Fibroblast of mammary gland (primary cell): ENCODE measurements around the gene PRDM8.
A peak's percentile ranks its signal among the peaks of the same experiment; 100 is the strongest.

Source experiments
- DNase-seq: peaks from one replicate; pipeline ENCODE4 v3.0.0-alpha.2; 2010; ENCODE audit warnings: low read depth
- H3K4me3 ChIP-seq: 2 replicates; pipeline ENCODE4 v1.5.1; 2011; ENCODE audit warnings: low read depth, mild to moderate bottlenecking, low read length, moderate library complexity; ENCODE audit not compliant: control insufficient read depth
- CTCF ChIP-seq: conservative IDR thresholded peaks from 2 replicates; pipeline ENCODE4 v1.5.1; 2011; ENCODE audit warnings: low read depth, low read length, inconsistent platforms; ENCODE audit not compliant: control insufficient read depth, insufficient read depth

The PRDM8 gene

DNA sequence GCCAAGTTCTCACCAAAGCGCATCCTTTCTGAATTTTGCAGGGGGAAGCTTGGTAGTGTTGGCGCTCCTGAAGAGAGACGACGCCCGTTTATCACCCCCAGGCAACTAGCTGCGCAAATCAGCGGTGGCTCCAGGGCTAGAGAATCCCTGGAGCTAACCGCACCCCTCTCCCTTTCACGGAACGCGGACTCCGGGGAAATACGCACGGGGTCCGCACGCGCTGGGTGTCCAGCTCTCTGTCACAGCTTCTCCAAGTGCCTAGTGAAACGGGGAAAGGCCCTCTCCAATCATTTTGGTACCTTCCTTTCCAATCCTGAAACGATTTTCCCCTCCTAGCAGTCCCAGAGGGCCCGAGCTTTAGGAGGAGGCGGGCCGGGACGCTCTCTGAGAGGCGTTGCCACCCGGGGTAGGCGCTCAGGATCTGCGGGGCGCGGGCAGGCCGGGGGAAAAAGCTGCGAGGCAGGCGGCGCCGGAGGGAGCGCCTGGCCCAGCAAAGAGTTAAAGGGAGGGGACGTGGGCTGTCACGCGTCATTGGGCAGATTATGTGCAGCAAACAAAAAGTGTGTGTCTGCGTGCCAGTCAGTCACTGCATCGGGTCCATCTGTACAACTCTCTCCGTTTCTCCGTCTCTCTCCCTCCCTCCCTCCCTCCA lies at the start of gene PRDM8:
Gene PRDM8 (plus strand): TSS at position 582 of the 652 bp plus-strand sequence. CDS start 2,578 bp downstream, outside the sequence.
- TF ChIP-seq CTCF: no peak
- DNase-seq: no peak

DNA sequence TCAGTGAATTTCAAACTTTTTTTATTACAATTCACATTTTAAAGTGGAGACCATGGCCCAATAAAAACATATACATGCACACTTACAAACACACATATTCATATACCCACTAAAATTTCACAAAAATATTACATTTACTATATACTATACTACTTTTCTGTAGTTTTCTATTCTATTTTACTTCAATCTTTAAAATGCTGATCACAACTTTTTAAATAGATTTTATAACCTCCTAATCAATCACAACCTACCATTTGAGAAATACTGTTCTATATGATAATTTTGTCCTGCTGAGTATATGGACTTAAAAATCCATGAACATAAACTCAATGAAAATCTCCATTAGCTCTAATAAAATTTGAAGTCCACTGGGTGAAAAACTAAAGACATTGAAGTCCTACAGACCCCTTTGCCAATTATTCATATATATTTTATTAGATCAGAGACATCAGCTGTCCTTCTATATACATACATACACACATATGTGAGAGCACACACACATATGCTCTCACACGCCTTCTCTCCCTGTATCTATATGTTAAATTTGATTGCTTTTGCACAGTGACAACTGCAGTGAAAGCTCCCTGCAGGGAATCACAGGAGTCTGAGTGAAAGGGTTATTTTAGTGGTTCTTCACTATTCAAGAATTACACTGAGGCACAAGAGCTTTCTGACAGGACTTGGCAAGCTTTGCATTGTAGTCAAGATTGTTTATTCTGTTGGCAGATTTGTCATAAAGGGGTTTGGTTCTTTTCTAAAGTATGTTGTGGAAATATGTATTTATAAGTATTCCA lies 46.7 kb upstream of the PRDM8 start:
- no peak overlapping the region for H3K4me3 ChIP-seq
- no peak for TF ChIP-seq CTCF
- DNase-seq: no peak

More for the DNA sequence above, at the start of gene PRDM8:
- H3K4me3 ChIP-seq: no peak within 1 kb of the TSS

- no peak for TF ChIP-seq CTCF
- no peak overlapping the region for H3K4me3 ChIP-seq
- DNase-seq: no peak
Measured at GRCh38 chr4:80151981-80152380, 45.3 kb upstream of the PRDM8 start.

DNA sequence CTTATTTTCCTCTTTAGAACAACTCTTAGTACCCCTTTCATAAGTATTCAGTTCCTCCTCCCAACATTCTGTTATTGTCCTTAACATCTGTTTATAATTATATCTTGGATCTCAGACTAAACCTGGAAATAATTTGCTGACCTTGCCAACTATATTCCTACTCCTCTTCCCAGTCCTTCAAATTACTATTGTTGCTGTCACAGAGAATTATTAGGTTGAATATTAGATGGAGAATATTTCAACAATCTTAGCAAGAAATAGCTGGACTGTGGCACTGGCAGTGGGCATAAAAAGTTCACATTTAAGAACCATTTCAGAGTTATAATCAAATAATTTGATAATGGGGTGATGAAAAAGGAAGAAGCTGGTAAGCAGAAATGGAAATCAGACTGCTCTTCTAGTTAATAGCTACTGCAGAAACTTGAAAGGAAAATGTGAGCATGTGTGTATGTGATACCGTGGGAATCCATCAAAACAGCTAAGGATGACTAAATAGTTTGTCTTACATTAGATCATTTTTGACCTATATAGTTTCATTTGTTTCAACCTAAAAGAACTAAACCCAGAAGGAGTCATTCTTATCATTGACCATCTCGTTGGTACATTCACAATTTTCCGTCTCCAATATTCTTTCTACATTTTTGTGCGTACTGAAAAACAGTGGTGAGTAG lies 43.3 kb upstream of the PRDM8 start:
- H3K4me3 ChIP-seq: no peak overlapping the region
- no peak for TF ChIP-seq CTCF
- DNase-seq: peak; percentile 79

DNA sequence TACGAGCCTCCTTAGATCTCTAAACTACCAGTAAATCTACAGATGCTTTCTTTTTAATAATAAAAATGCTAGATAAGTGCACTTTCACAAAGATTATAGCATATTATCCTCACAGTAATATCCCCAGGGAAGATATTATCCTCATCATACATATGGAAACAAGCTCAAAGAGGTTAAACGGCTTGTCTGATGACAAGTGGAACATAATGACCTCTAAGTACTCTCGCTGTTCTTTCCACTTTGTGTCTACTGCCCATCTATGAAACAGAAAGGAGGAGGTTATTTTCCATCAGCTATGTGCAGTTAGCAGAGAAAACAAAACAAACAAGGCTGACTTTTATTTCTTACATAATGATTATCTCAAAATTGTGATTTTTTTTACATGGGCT lies 42.8 kb upstream of the PRDM8 start:
- DNase-seq: no peak
- no peak overlapping the region for H3K4me3 ChIP-seq
- TF ChIP-seq CTCF: no peak

- no peak for TF ChIP-seq CTCF
- no peak for DNase-seq
- H3K4me3 ChIP-seq: no peak overlapping the region
Measured at GRCh38 chr4:80155316-80155982, 41.9 kb upstream of the PRDM8 start.
